DMS53 treated with DMSO at 0.1 percent for 48 hours (cell line): ENCODE measurements around the gene TCFL5.

Source experiments
- DNase-seq: peaks from one replicate; lab custom pipeline; 2025; ENCODE audit not compliant: unreplicated experiment; lab: John Stamatoyannopoulos, UW

TCFL5 gene

DNA sequence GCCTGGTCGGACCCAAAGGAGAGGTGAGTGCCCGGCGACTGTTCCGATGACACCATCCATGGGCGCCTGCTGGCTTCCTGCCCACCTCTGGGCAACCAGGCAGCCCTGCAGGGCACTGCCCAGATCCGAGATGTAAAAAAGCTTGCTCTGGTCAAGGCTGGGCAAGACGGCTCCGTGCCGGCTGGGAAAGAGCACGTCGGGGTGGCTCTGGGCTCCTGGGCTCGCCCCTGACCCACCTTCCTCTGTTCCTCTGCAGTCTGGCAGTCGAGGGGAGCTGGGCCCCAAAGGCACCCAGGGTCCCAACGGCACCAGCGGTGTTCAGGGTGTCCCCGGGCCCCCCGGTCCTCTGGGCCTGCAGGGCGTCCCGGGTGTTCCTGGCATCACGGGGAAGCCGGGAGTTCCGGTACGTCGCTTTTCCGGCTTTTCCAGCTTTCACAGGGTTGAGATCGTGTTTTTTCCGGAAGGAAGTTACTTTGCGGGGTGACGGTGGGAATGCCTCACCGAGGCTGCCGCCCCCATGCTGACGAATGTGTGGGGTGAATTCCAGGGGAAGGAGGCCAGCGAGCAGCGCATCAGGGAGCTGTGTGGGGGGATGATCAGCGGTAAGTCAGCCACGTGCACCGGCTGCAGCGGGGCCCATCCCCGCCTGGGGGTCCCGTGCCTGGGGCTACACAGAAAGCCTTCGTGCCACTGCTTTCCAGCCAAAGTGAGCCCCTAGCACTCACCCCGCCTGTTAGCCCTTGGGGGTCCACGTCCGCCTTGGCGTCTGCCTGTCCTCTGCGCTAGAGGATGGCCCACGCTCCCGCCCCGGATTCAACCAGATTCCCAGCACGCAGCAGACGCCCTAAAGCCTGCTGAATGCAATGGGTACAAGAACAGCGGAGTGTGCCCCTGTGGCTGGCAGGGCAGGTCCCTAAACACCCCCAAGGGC, 25.4 kb downstream of the TCFL5 start:
- no peak for DNase-seq

DNA sequence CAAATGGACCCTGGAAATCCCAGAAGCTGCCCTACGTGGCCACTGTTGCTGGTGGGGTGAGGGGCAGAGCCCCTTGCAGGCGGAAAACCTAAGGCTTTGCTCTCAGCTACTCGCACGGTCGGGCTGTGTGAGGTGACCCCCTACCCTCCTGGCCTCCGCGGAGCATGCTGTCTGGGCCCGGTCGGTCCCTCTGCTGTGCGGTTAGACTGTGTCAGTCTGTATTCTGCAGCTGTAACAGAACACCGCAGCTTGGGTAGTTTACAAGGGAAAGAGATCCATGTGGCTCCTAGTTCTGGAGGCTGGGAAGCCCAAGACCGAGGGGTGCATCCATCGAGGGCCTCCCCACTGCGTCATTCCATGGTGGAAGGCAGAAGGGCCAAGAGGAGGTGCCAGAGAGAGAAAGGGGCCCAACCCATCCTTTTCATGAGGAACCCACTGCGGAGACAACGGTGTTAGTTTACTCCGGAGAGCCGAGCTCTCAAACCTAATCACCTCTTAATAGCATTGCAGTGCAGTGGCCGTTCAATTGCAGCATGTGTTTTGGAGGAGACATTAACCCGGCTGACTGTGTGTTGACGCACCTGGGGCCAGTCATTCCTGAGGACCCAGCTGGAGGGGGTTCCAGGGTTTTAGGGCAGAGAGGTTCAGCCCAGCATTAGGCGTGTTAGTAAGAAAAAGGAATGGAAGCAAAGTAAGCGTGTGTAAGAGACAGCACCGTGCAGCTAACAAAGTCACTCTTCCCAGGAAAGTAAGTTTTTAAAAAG, 26.5 kb downstream of the TCFL5 start:
- no peak for DNase-seq

DNA sequence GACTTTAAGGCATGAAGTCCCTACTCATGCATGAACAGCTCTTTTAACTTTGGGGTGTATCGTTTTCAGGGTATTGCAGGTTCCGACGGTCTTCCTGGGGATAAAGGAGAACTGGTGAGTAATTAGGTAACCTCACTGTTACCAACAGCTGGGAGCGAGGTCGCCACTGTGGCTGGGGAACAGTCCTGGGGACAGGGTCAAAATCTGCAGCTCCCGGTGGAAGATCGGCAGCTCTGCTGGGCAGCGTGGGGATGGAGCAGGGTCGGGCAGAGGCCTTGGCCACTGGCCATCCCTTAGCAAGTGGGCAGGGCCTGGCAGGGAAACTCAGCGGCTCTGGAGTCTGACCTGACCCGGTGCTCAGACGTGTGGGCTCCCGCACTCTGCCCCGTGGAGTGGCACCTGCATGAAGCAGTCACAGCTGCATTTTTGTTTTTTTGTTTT, 28.7 kb downstream of the TCFL5 start:
- DNase-seq: no peak

DNA sequence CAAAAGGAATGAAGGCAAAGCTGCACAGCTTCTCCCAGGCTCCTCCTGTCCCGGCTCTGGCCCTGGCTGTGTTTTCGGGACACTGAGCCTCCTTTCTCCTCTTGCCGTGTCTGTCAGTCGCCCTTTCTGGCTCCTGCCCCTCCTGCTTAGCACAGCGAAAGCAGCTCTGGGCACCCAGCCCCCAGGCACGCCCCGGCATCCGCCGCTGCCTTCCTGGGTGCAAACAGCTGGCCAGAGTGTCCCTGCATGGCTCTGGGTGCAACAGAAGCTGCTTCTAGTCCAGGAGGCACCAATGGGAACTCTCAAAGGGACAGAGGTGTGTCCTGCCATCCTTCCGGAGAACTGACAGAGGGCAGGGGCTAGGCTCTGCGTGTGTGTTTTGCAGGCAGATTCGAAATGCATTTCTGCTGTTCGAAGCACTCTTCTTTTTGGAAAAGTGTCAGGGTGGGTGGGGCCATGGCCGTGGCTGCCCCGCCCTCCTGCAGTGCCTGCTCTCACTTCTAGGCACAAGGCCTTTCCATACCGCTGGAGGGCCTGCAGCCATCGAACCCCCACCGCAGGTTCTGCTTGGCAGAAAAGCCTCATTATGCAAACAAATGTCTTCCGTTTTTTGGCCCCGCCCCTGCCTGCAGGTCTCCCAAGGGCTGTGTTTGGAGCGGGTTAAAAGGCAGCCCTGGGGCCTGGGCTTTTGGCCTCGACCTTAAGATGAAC, 29.3 kb downstream of the TCFL5 start:
- DNase-seq: no peak

DNA sequence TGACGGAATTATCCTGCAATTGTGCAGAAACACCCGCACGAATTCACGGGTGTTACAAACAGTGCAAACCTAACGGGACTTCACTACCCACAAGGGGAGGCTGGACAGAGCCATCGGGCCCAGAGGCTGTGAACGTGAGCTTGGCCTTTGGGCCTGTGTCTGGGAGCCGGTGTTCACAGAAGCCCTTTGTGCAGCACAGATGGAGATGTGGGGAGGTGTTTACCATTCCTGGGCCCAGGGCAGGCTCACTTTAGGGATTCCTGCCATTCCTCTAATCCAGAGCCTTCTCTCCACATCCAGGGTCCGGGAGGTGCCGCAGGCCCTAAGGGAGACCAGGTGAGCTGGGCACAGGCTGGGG, 29.8 kb downstream of the TCFL5 start:
- DNase-seq: no peak

DNA sequence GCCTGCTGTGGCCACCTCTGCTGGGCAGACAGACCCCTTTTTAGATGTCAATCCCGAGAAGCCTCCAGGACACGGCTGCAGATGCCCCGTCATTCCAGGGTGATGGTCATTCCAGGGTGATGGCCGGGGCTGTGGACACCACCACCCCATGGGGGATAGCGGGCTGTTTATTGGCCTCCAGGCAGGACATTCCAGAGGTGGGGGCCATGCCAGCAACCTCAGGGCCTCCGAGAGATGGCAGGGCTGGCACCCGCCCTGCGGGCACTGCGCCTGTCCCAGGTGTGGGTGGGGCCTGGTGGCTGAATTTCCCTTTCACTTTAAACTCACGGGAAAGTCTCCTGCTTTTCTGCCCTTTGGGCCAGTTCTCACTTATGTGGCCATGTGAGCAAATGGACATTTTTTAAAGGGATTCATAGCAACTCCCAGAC, 30.2 kb downstream of the TCFL5 start:
- DNase-seq: no peak

DNA sequence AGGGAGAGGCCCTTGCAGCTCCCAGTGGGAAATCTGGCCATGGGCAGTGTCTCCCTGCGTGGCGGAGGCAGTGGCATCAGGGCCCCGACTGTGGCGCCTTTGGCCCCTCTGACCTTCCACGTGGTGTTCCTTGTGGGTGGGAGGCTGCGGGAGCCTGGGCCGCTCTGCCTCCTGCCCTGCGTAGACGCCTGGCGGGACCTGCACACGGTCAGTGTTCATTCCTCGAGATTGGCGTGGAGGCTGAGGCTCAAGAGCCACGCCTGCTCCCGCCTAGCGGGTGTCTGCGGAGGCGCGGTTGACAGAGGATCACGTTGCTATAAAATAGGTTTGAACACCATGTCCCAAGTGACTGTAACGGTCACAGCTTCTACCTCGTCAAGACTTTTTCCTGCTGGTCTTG, 30.8 kb downstream of the TCFL5 start:
- no peak for DNase-seq

DNA sequence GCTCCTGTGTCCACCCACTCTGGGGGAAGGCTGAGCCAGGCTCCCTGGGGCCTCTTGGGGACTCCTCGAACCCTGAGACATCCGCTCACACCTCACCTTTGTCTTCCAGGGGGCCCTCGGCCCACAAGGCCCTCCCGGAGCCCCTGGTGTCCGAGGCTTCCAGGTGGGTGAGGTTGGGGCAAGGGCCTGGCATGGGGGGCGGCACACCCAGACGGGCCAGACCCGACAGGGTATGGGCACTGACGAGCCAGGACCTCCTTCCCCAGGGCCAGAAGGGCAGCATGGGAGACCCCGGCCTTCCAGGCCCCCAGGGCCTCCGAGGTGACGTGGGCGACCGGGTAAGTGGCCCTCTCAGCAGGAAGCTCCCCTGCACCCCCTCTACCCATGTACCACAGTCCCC, 31.4 kb downstream of the TCFL5 start:
- no peak for DNase-seq

DNA sequence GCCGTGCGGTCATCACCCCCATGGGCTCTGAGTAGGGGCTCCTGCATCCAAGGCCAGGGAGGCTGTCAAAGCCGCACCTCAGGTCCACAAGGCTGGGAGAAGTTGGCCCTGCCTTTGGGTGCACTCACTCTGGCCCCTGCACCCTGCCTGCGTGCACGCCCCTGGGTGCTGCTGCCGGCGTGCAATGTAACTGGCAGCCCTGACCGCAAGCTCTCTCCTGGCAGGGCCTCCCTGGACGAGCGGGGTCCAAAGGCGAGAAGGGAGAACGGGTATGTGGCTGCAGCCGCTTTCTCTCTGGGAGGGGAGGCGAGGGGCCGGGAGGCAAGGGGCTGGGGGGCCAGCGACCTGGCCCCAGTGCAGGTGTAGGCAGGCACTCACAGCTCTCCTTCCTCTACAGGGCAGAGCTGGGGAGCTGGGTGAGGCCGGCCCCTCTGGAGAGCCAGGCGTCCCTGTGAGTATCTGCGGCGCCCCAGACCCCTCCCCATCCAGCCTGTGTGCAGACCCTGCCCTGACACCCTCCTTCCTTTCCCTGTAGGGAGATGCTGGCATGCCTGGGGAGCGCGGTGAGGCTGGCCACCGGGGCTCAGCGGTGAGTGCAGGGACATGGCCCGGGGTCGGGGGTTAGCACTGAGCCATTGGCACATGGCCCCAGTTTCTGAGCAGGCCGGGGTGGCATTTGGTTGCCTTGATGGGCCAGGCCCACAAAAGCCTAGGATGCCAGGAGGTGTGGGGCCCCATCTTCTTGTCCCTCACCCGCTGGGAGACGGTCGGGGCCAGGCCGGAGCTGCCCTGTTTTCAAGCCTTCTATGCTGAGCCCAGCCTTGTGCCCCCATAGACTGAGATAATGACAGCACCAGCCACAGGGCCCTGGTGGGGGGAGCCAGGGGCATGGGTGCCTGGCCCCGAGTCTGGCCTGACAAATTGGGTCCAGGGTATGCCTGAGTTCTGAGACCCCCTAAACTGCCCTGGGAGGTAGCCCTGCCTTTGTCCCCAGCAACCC, 32.1 kb downstream of the TCFL5 start:
- no peak for DNase-seq

DNA sequence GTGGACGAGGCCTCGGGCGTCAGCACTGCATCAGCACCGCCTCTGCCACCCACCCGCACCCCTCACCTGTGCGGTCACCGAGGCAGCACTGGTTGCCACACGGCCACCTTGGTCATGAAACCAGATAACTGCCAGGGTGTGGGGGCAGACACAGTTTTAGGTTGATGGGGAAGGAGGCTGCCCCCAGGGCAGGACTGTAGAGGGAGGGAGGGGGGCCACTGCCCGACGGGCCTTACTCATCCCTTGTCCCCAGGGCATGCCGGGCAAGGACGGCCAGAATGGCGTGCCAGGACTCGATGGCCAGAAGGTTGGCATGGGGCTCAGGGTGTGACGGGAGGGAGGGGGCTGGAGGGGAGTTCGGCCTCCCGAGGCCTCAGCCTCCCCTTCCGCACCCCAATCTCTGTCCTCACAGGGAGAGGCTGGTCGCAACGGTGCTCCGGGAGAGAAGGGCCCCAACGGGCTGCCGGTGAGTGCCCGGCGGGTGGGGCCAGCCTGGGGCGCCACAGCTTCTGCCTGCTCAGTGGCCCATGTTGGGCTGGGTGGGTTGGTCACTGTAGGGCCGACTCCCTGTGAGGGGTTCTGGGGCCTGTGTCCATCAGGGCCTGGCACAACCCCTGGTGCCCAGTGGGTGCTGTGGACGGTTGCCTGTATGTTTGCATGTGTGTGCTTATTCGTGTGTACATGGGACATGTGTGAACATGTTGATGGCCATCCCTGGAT, 33.0 kb downstream of the TCFL5 start:
- DNase-seq: no peak

DNA sequence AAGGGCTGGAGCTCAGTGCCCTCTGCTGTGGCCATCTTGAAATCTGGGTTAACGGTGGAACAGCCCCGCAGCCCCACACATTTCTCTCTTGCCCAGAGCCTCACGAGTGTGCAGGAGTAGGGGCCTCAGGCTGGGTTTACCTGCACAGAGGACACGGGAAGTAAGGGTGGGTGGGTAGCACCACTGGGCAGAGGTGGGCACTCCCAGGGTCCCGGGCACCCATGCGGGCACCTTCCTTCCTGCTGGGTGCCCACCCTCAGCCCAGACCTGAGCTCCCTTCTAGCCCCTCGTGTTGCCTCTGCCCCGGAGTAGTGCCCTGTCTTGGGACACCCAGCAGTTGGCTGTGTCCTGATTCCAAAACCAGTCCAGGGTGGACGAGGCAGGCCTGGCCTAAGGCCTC, 33.6 kb downstream of the TCFL5 start:
- no peak for DNase-seq

DNA sequence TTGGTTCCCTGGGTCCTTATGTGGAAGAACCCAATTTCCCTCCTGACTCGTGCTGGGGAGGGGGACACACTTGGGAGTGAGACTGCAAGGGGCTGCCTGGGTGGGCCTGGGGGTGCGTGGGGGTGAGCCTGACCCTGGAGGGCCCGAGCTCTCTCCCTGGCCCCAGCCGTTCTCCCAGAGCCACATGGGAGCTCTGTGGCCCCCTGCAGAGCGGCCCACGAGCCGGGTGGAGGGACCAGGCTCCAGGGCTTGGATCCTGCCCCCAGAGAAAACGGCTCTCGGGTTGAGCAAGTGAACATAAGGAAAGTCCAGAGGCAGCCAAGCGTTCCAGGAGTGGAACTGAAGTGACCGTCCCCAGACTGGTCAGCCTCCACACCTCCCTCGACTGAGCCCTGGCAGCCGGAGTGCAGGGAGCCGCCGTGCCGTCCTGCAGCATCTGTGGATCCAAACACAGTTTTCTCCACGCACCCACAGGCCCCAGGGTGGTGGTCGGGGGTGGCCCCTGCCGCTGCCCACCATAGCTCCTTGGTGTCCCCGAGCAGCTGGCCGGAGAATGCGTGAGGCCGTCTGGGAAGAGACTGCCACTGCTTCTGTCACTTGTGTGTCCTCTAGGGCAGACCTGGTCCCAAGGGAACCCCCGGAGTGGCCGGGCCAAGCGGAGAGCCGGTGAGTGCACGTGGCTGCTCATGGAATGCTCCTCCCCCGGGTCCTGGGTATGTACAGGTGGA, 34.1 kb downstream of the TCFL5 start:
- DNase-seq: no peak

DNA sequence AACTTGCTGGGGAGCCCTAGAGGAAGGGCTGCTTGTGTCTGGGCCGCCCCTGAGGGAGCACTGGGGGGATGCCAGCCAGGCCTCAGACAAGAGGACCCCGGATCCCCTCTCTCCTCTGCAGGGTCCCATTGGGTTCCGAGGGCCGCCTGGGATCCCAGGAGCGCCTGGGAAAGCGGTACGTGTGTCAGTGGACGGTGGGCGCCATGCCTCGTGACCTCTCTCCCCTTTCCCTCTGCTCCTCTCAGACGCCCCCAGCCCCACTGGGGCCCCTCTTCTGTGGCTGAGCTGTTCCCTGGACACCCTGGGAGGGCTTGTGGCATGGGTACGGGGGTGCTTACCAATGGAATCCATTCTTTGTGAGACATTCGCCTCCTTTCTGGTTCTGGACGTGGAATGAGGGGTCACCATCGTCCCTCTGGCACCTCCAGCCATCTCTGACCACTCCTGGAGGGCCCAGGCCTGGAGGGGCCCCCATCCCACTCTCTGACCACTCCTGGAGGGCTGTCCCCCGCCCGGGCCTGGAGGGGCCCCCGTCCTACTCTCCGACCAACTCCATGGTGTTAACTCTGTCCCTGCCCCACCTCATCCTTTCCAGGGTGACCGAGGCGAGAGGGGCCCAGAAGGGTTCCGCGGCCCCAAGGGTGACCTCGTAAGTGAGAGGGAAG, 34.8 kb downstream of the TCFL5 start:
- DNase-seq: no peak

DNA sequence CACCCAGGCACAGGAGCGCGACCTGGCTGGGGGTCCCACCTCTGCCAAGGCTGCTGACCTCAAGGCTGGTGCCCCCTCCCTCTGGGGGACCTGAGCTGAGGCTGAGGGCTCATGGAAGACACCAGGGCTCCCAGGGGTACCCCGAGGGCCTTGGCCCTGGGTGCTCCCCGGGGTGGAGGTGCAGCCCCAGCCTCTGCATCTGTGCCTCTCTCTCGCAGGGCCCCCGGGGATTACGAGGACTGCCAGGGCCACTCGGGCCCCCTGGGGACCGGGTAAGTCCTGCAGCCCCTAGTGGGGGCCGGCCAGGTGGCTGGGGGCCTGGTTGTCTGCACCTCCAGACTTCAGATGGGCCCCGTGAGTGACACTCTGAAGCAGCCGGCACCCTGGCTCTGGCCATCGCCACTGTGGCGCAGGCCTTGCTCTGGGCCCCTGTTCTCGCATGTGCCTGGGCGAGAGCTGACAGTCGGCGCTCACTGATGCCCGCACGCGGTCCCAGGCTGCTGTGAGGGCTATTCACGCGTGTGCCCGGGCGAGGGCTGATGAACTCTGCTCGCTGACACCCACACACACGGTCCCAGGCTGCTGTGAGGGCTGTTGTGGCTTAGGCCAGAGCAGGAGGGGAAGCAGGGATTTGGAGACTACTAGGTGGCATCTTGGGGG, 35.5 kb downstream of the TCFL5 start:
- no peak for DNase-seq

DNA sequence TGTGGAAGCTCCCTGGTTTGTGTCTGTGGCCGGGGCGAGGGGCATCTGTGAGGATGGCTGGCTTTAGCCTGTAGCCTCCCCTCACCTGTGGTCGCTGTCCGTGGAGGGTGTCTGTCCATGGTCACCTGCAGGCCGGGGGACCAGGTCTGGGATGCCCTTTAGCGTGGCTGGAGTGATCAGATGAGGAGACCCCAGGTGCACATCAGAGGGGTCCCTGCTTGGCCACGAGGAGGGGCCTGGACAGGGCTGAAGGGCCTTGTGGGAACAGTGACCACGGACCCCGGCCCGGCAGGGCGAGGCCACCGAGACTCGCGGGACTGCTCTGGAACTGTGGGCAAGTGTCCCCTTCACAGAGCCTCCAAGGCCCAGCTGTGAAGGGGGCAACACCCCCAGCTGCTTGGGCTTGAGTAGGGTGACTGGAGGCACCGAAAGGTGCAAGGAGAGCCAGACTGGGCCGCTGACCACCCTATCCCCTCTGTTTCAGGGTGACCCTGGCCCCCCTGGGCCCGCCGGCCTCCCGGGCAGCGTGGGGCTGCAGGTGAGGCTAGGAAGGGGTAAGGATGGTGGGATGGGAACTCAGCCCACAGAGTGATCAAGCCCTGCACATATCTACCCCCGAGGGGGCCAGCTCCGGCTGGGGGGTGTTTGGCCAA, 36.2 kb downstream of the TCFL5 start:
- DNase-seq: no peak

DNA sequence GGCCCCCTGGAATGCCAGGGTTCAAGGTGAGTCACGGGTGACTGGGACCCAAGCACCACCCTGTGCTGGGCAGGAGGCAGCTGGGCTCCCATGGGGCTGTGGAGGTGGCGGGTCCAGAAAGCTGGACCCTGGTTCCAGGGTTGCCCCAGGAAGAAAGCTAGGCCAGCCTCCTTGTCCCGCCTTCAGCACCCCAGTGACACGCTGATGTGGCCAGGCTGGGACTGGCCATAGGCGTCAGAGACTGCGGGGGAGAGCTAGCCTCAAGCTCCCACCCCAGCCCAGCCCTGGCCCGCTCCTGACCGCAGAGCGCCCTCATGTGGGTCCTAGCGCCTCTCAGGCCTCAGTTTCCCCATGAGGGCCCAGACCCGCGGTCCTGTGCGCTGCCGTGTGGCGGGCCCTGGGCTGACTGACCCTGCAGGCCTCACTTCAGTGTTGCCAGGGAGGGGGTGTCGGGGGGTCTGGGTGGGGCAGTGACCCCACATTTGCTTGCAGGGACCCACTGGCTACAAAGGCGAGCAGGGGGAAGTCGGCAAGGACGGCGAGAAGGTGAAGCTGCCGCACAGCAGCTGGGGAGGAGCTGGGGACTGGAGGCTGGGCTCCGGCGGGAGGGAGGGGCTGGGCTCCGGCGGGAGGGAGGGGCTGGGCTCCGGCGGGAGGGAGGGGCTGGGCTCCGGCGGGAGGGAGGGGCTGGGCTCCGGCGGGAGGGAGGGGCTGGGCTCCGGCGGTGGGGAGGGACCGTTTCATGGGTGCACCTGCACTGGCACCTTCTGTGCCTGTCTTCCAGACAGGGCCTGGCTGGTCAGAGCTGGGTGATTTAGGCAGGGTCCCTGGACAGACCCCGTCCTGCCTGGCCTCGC, 36.9 kb downstream of the TCFL5 start:
- DNase-seq: no peak
